ENCODE data around the gene LY6G6F.

LY6G6F gene

GRCh38 chr6:31740397-31741223 is 33.9 kb downstream of the LY6G6F start:
- Histone ChIP-seq H3K27me3 (ENCODE audit: insufficient read depth, low read depth, severe bottlenecking) (no peaks in the 10 kb centered on the region), H3K27ac (no peak overlapping the region), H3K9me3 (ENCODE audit: severe bottlenecking) (peaks cover 4% of the 10 kb centered on the region), H3K36me3 (no peaks in the 10 kb centered on the region), H3K4me3 (ENCODE audit: low read depth, low read length) (no peak overlapping the region)
- TF ChIP-seq, protein P1, sequence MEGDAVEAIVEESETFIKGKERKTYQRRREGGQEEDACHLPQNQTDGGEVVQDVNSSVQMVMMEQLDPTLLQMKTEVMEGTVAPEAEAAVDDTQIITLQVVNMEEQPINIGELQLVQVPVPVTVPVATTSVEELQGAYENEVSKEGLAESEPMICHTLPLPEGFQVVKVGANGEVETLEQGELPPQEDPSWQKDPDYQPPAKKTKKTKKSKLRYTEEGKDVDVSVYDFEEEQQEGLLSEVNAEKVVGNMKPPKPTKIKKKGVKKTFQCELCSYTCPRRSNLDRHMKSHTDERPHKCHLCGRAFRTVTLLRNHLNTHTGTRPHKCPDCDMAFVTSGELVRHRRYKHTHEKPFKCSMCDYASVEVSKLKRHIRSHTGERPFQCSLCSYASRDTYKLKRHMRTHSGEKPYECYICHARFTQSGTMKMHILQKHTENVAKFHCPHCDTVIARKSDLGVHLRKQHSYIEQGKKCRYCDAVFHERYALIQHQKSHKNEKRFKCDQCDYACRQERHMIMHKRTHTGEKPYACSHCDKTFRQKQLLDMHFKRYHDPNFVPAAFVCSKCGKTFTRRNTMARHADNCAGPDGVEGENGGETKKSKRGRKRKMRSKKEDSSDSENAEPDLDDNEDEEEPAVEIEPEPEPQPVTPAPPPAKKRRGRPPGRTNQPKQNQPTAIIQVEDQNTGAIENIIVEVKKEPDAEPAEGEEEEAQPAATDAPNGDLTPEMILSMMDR (IDR thresholded peaks at IDR 0.05; ENCODE audit: low read depth, low read length), result no peak
- no peak for DNase-seq

DNA sequence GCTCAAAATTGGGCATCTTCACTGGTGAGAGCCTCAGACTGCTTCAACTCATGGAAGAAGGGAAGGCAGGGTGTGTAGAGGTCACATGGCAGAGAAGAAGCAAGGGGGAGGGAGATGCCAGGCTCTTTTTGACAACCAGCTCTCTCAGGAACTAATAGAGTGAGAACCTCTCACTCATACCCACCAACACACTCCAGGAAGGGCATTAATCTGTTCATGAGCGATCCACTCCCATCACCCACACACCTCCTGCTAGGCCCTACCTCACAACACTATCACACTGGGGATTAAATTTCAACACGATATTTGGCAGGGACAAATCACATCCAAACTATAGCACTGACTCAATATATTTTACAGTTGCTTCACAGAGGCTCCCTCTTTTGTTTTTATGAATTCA is 35.1 kb downstream of the LY6G6F start:
- H3K9me3 ChIP-seq (ENCODE audit: severe bottlenecking), result peaks cover 4% of the 10 kb centered on the region
- no peaks in the 10 kb centered on the region for H3K27me3 ChIP-seq (ENCODE audit: insufficient read depth, low read depth, severe bottlenecking)
- TF ChIP-seq, protein P1 (IDR thresholded peaks at IDR 0.05; ENCODE audit: low read depth, low read length), result no peak
- no peaks in the 10 kb centered on the region for H3K36me3 ChIP-seq
- H3K27ac ChIP-seq, result no peak overlapping the region
- H3K4me3 ChIP-seq (ENCODE audit: low read depth, low read length), result no peak overlapping the region
- no peak for DNase-seq

- Histone ChIP-seq H3K27ac (no peak overlapping the region), H3K4me3 (ENCODE audit: low read depth, low read length) (no peak overlapping the region), H3K9me3 (ENCODE audit: severe bottlenecking) (peaks cover 4% of the 10 kb centered on the region), H3K36me3 (no peaks in the 10 kb centered on the region), H3K27me3 (ENCODE audit: insufficient read depth, low read depth, severe bottlenecking) (no peaks in the 10 kb centered on the region)
- no peak for DNase-seq
- TF ChIP-seq, protein P1 (IDR thresholded peaks at IDR 0.05; ENCODE audit: low read depth, low read length), result no peak
Measured at GRCh38 chr6:31742894-31743293, 36.2 kb downstream of the LY6G6F start.

DNA sequence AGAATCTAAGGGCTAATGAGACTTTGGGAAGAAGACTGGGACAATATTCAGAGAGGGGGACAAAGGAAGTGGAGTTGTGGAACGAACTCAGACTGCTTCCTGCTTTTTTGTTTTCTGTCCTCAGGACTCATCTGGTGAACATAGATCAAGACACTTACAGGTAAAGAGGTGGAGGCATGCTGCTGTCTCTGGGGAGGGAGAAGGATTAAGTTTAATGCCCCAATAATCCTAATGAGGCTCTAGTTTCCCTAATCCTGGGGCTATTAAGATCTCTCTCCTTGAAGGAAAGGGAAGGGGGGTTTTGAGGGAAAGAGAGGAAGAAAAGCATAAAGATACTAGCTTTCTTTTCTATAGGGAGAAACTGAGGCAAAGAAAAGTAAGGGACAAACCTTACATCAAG is 37.8 kb downstream of the LY6G6F start:
- DNase-seq, result peak; percentile 72
- TF ChIP-seq, protein P1 (IDR thresholded peaks at IDR 0.05; ENCODE audit: low read depth, low read length), result no peak
- H3K27me3 ChIP-seq (ENCODE audit: insufficient read depth, low read depth, severe bottlenecking), result no peaks in the 10 kb centered on the region
- H3K4me3 ChIP-seq (ENCODE audit: low read depth, low read length), result peak overlapping the region; percentile 17
- H3K27ac ChIP-seq, result peak overlapping the region; percentile 58
- H3K36me3 ChIP-seq, result no peaks in the 10 kb centered on the region
- peaks cover 4% of the 10 kb centered on the region for H3K9me3 ChIP-seq (ENCODE audit: severe bottlenecking)

DNA sequence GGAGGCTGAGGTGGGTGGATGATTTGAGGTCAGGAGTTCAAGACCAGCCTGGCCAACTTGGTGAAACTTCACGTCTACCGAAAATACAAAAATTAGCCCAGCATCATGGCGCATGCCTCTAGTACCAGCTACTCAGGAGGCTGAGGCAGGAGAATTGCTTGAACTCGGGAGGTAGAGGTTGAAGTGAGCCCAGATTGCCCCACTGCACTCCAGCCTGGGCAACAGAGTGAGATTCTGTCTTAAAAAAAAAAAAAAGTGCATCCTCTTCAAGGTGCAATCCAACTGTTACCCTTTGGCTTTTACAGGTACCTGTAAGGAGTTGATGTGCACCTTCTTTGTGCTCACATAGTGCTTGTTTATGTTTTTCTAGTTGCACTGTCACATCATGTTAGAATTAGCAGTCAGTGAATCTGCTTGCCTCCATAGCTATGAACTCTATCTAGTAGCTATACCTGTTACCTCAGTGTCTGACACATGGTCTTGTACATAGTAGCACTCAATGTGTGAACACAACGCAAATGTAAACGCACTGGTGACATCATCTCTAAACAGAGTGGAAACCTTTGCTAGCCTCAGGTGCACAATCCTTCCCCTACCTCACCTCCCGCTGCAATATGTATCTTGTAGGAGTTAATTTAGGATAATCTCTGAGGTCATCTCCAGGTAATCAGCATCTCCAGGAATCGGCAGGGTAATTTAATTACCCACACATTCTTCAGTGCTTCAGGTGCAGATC is 42.8 kb downstream of the LY6G6F start:
- Histone ChIP-seq H3K4me3 (ENCODE audit: low read depth, low read length) (no peak overlapping the region), H3K27ac (no peak overlapping the region), H3K36me3 (no peaks in the 10 kb centered on the region), H3K27me3 (ENCODE audit: insufficient read depth, low read depth, severe bottlenecking) (no peaks in the 10 kb centered on the region), H3K9me3 (ENCODE audit: severe bottlenecking) (no peaks in the 10 kb centered on the region)
- TF ChIP-seq, protein P1 (IDR thresholded peaks at IDR 0.05; ENCODE audit: low read depth, low read length), result no peak
- DNase-seq, result no peak

Measured in WERI-Rb-1 (cell line).